COLO829 (cell line): ENCODE data around the gene ISLR2.
"Not testable (repeated sequence)": the region's sequence is repeated elsewhere in the genome, so short reads cannot be mapped to it uniquely, and the experiment has no call there.

Source experiments
- DNase-seq: peaks from one replicate; pipeline ENCODE4 v3.0.0; 2012; ENCODE audit warnings: low spot score

Gene ISLR2, protein sequence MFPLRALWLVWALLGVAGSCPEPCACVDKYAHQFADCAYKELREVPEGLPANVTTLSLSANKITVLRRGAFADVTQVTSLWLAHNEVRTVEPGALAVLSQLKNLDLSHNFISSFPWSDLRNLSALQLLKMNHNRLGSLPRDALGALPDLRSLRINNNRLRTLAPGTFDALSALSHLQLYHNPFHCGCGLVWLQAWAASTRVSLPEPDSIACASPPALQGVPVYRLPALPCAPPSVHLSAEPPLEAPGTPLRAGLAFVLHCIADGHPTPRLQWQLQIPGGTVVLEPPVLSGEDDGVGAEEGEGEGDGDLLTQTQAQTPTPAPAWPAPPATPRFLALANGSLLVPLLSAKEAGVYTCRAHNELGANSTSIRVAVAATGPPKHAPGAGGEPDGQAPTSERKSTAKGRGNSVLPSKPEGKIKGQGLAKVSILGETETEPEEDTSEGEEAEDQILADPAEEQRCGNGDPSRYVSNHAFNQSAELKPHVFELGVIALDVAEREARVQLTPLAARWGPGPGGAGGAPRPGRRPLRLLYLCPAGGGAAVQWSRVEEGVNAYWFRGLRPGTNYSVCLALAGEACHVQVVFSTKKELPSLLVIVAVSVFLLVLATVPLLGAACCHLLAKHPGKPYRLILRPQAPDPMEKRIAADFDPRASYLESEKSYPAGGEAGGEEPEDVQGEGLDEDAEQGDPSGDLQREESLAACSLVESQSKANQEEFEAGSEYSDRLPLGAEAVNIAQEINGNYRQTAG

DNA sequence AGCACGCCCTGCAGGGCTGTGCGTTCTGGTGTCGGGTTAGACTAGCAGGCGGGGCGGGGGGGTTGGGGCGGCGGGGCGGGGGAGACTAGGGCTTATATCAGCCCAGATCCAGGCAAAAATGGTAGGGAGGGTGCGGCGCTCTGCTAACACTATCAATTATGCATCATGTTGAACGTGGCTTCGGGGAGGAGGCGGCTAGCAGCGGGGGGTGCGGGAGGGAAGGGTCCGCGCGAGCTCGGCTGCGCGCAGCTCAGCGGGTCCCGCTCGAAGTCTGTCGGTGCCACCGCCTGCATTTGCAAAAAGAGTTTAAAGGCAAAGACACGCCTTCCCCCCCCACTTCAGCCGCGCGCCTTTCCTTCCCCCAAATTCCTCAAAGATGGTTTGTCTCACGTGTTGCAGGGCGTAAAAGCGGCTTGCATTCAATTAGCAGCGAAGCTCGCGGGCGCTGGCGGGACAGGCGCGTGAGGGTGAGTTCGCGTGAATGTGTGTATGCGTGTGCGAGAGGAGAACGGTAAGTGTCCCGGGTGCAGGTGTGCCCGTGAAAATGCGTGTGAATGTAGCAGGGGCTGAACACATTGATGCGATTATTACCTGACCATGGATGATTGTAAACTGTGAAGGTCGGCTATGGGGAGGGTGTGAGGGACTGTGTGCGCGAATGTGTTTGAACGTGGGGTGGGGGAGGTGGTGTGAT, at the start of gene ISLR2:
TSS of gene ISLR2 (plus strand) at position 432 of the 694 bp plus-strand sequence. CDS start 2,169 bp downstream, outside the sequence.
- no peak for DNase-seq

DNA sequence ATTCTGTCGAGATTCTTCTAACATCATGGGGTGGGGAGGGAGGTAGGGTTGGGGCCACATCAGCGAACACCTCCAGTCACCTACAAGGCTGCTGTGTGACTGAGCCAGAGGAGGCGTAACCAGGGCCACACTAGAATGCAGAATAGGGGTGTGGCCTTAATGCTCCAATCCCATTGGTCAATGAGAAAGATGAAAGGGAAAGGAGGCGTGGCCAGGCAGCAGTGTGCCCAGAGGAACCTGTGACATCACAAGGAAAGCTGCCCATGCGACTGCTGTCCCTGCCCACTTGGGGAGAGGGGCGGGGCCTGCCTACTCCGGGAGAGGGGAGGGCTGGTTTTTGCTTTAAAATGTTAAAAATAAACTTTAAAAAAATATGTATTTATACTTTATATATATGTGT, 47.9 kb upstream of the ISLR2 start, which contains the start of gene GOLGA6A:
TSS of gene GOLGA6A (minus strand) at position 101 of the 400 bp plus-strand sequence. CDS start at position 60, 41 bp downstream.
- not testable (repeated sequence) for DNase-seq

DNA sequence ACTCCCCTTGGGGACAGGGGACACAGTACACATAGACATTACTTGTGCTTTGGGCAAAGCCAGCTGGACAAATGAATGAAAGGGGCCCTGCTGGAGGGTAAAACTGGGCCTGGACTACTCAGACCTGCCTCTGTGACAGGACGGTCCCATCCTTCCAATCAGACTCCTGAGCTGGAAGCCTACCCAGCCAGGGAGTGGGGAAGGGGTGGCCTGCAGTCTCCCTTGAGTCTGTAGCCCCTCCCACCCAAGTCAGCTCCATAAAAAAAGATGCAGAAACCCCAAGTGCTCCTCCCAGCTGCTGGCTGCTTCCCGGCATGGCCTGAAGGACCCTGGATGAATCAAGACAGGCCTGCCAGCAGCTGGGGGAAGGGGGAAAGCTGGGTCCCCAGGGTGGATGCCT, 35.8 kb upstream of the ISLR2 start:
- DNase-seq, result not testable (repeated sequence)

DNA sequence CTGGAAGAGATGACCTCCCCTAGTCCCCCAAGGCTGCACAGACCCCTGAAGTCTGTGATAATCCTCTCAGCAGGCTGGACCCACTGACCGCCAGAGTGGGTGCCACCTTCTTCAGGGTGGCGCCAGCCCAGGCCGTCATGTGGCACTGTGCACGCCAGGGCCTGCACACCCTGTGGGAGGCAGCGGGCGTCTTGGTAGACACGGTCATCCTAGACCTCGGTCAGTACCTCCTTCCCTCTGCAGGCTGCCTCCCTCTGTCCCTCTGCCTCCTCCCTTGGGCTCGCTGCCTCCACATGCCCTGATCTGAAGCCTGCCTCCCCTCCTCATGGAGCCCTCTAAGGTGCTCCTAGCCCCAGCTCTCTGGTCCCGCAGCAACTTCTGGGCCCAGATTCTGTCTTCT, 34.8 kb upstream of the ISLR2 start:
- DNase-seq, result not testable (repeated sequence)

DNA sequence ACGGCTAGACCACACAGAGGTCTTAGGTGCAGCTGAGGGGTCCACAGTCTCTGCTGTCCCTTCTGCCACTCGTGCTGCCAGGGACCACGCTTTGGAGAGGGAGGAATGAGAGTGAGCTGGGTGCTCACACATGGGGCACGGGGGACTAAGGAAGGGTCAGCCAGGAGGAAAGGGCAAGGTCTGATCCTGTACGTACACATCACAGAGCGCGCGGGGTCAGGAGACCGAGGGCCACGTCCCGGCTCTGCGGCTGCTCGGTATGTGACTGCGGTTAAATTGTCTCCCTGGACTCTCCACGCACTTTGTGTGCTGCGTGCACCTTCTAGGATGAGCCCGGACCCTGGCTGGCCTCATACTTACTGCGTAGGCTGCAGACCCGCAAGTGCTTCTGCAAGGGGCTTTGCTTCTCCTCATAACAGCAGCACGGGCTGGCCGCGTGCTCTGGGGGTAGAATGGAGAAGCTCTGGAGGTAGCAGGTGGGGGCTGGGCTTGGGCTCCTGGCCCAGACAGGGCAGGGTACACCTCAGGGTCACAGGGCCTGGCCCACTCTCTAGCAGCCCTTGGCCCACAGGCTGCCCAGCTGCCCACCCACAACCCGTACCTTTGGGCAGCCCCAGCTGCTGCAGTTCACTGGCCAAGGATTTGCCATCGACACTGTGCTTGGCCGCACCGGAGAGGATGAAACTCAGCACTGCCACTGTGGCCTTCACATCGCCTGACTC, 33.5 kb upstream of the ISLR2 start:
- not testable (repeated sequence) for DNase-seq

DNA sequence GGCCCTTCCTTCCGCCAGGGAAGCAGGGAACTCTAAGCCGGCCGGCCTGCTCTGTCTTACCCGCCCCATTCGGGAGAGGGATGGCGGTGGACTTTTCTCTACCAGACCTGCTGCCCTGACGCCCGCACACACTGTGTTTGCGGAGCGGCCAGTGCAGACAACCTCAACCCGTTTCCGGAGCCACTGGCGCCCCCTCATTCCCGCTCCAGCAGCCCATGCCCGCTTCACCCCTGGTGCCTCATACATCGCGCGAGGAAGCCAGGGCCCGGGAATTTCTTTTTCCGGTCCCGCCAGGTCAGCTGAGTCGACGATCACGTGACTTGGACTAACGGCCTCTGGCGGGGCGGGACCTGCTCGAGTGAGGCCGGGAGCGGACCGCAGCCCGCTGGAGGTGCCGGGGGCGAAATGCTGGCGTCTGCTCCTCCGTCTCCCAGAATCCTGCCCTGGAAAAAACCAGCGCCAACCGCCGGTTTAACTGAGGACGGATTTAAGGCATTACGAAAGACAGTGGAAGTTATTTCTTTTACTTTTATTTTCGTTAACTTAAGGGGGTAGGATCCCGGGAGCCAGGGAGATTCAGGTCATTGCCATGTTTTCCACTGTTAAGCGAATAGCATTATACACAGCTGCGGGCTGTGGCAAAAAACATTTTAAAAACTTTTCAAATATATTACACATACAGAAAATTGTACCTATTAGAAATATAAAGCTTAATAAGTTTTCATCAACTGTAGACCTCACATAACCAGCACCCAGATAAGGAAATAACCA, 30.2 kb upstream of the ISLR2 start:
- DNase-seq, result peak; percentile 48

DNA sequence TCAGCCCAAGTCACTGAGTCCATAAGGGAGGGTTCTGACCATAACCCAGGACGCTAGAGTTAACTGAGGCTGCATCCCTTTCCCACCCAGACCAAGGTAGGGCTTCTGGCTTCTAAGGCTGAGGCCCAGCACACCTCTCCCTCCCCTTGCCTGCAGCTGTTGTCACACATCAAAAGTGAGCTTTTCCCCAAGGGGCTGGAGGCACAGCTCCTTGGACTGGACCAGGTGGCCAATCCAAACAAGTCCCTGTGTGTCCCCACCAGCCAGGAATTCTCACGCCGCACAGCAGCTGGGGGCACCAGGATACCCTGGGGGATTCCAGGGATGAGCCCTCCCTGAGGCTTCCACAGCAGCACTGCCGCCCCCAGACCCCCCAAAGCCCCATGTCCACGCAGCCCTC, 22.3 kb upstream of the ISLR2 start:
- no peak for DNase-seq

DNA sequence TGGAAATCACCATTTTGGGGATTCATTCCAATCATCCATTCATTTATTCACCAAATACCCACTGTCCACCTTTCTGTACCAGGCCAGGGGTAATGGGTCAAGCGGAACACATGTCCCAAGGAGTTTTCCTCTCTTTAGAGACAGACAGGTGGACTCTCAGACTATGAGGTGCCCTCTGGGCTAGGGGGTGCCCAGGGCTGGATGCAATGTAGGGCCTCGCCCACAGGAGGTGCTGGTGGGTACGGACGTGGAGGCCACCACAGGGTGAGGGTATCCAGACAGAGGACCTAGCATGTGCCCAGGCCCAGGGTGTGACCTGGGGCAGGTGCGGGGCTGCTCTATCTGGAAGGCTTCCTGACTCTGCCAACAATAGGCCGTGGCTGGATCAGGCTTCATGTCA, 21.8 kb upstream of the ISLR2 start:
- DNase-seq, result not testable (repeated sequence)

DNA sequence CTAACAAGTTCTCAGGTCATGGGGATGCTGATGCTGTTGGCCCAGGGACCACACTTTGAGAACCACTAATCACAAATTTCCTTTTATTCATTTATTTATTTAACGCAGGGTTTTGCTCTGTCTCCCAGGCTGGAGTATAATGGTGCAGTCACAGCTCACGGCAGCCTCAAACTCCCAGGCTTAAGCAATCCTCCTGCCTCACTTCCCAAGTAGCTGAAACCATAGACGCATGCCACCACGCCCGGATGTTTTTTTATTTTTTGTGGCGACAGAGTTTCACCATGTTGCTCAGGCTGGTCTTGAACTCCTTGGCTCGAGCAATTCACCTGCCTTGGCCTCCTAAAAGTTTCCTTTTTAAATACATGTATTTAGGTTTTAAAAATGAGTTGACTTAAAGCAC, 20.7 kb upstream of the ISLR2 start:
- no peak for DNase-seq

DNA sequence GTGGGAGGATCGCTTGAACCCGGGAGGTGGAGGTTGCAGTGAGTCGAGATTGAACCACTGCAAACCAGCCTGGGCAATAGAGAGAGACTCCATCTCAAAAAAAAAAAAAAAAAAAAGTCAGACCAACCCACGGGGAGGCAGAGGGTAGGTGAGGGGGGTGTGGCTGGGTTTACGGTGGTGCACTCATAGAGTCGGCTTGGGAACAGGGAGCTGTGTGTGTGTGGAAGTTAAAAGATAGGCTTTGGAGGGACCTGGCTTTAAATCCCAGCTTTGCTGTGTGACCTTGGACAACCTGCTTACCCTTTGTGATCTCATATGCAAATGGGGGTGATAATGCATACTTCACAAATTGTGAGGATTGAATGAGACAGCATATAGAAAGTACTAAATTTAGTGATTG, 10.0 kb upstream of the ISLR2 start:
- no peak for DNase-seq

DNA sequence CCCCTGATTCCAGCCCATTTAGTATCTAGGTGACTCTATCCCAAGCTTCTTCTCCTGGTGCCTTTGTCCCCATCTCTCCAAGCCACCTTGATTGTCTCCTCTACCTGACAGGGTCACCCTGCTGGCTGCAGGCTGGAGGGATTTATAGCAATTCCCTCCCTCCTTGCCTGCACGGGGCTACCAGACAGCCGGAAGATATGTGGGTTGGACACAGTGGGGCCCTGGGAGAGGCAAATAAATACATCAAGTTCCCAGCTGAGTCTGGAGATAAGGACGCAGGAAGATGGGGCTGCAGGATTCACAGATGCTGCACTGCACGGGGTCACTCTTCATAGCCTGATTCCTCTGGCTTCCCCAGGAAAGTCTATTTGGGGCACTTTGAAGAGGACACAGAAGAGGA, 9.3 kb upstream of the ISLR2 start:
- DNase-seq, result no peak

DNA sequence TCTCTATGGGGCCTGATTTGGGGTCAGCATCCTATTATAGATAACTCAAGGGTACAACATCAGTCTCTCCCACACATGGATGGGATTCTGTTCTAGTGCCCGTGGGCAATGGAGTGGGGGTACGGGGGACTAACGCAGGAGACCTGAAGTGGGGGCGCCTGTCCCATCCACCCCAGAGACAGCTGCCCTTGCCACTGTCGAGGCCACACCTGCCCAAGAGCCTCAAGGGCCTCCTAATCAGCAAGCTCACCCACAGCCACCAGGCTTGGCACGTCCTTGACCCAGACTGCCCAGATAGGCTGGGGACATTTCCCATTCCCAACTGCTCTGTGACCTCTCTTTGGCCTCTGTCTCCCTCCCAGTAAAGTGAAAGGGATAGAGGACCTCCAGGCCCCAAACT, 8.5 kb upstream of the ISLR2 start:
- no peak for DNase-seq

DNA sequence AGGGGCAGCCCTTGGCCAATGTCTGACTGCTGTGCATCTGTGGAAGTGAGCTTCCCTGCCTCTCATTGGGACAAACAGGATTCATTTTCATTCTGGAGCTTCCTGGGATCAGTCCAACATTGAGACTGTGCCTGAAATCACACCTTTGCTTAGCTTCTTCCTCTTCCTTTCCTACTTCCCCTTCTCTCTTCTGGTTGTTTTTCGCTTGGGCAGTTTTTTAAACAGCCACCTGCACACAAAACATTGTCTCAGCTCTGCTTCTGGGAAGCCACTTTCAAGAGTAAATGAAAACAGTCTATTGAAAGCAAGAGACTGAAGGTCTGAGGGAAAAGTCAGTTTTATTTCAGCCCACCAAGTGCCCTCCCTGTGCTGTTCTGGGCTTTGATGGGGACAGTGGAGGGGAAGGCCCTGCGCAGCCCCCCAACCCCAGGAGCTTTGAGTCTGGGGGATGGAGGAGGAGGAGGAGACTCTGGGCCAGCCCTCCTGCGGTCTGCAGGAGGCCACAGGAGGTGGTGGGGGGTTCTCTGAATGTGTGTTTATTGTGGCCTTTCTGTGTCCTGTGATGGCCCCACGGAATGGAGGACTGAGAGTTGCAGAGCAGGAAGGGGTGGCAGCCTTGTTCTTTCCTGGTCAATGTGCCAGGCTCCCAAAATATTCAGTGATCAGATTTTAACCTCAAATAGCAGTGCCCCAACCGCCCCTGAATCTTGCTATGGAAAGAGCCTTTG, 7.8 kb upstream of the ISLR2 start:
- DNase-seq, result no peak

DNA sequence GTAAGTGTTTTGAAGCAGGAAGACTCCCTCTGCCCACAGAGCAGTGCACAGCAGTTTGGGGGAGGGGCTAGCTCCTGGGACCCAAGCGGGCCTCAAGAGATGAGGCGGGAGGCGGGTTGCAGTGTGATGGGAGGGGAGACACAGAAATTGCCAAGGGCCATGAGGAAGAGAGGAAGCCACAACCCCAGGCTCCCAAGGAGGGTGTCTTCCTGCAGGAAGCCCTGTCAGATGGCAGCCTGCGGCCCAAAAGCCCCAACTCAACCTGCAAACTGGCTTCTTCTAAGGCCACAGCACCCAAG, 7.3 kb upstream of the ISLR2 start:
- no peak for DNase-seq

DNA sequence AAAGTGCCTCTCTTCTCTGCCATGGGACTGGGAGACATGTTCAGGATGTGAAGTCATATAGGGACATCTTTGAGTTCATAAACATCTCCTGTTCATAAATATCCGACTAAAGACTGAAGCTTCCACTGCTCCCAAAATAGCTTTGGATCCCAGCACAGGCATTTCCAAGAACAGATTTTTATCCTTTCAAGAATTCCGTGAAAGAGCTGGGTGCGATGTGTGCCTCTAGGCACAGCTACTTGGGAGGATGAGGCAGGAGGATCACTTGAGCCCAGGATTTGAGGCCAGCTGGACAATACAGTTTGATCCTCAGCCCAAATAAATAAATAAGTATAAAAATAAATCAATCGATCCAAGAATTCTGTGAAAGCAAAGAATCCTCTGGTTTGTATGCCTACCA, 6.7 kb upstream of the ISLR2 start:
- DNase-seq, result no peak

DNA sequence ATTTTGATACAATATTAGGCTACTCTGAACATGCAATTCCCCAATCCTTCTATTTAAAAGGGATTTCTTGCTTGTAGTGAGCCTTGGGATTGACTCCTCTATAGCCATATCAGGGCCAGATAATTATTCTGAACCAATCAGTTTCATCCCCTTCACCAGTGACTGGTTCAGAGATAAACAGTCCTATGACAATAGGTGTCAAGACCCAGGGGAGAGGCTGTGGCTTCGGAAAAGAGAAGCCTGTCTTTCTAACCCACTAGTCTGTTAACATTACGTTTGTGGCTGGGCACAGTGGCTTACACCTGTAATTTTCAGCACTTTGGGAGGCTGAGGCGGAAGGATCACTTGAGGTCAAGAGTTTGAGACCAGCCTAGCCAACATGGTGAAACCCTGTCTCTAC, 6.2 kb upstream of the ISLR2 start:
- no peak for DNase-seq

DNA sequence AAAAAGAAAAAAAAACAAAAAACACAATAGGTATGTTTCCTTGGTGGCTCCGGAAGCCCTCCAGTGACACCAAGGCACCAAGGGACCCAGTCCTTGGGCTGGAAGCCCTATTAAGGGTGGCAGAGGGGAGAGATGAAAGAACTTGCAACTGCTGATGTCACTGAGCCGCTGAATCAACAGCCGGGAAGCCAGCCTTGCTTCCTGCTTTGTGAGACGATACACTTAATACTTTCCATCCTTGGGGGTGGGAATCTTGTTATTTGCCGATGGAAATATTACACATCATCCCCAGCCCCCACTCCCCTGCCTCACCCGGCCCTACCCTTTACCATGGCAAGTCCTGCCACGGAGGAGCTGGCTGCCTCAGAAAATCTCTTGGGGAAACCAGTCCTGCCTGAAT, 5.6 kb upstream of the ISLR2 start:
- no peak for DNase-seq

DNA sequence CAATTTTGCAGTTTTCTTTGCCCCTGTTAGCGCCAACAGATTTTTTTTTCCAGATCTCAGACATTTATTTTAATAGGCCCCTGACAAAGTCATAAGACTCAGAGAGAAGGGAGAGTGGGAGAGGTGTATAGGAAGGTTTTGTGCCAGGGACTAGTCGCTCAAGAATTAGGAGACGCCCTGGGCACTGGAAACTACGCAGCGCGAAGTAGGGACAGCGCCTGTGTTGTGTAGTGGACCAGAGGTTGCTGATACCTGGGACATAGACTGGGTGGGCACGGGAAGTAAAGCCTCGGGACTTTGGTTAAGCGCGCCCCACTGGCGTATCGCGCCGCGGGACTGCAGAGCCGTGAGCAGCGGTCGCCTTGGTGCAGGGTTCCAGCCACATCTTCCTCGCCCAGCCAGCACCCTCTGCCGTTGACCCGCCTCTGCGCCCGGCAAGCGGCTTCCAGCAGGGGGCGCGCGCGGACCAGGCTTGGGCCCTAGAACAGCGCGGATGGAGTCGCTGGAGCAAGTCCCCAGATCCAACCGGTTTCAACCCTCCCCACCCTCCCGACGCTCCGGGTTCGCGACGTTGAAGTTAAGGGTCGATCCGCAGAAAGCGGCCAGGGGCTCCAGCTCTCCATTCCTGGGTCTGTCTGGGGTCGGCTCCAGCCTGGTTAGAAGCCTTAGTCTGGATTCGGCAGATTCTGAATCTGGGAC, 3.0 kb upstream of the ISLR2 start:
- DNase-seq, result peak; percentile 40

DNA sequence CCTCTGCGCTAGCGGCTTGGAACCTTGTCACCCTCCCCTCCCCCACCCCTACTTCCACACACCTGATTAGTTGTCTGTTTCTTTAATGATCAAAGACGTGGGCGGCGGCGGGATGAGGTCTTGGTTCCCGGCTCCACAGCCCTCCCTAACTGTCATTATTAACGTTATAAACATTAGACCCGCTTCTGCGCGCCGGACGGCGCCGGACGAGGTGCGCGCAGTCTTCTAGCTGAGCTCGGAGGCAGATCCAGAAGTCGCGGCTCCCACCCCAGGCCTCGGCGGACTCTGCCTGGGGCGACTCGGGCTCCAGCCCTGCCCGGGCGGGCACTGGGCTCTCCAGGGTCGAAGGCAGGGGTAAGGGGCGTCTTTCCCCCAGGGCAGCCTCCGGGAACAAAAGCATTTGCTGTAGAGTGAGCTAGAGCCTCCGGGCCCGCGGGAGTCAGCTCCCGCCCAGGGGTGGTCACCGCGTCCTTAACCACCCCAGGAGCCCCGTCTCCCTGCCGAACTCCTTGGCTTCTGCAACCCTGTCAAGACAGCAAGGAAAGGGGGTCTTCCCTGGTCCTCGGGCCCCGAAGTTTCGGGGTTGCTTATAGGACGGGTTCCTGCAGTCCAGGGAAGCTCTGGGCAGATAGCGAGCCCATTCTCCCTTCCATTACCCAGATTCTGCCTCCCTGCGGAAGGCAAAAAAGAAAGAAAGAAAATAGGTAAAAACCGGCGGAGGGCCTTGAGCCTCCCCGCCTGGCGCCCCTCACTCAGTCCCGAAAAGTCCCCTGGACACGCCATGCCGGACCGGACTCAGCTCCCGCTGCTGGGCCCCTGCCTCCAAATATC, 2.2 kb upstream of the ISLR2 start:
- no peak for DNase-seq
